ENCODE results near the gene ESRRG. TPM values are rescaled to one million over a fixed set of nuclear protein-coding genes. Genes with fewer than 3 reads are reported as not detected.

Gene ESRRG
- total RNA-seq, 1 experiment from 2014 or later: 0.44 TPM

DNA sequence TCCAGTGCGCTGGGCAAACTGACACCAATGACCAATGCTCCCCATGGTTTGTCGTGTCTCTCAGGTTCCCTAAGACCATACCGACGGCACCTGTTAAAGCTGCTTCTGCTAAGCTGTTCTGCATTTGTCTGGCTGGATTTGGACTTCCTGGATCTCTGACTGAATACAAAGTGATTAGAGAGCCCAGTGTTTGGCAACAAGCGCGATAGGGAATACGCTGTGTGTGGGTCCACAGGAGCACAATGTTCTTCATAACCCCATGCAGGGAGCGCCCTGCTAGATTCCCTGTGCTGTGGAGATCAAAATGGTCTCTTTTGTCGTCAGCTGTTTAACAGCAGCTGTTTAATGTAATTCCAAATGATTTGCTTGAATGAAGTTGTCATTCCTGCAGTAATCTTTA is 26.0 kb upstream of the ESRRG start:
- WGBS (ENCODE audit: extremely low coverage, insufficient read length, low lambda C conversion rate): no CpG with 5 or more reads among the region's 9 CpGs
- Histone ChIP-seq H3T11ph (ENCODE audit: low read length) (no peak overlapping the region), H2BK15ac (ENCODE audit: low read depth, low read length) (no peak overlapping the region), H3K23me2 (ENCODE audit: insufficient read length, low read depth, low read length, poor library complexity, severe bottlenecking) (no peaks in the 10 kb centered on the region), H2BK12ac (ENCODE audit: insufficient read length, low read depth, low read length) (no peak overlapping the region), H3K56ac (ENCODE audit: insufficient read length, low read depth, low read length) (no peak overlapping the region), H3K4me1 (ENCODE audit: insufficient read depth, low read length) (no peaks in the 10 kb centered on the region), H2BK20ac (ENCODE audit: low read depth, low read length, poor library complexity, severe bottlenecking) (no peak overlapping the region), H3K4me2 (ENCODE audit: insufficient read depth, insufficient read length, low read length) (no peak overlapping the region), H2BK5ac (ENCODE audit: insufficient read length, low read length) (no peak overlapping the region), H2AFZ (ENCODE audit: low read length) (no peak overlapping the region), H4K8ac (replicated peaks; ENCODE audit: insufficient read length, low read depth, low read length) (no peak overlapping the region), H3K79me1 (ENCODE audit: insufficient read depth, low read depth, low read length, poor library complexity, severe bottlenecking) (no peaks in the 10 kb centered on the region), H2AK5ac (ENCODE audit: insufficient read length, low read length) (no peak overlapping the region), H4K20me1 (ENCODE audit: control insufficient read depth, insufficient read depth, insufficient read length) (no peaks in the 10 kb centered on the region), H3K4ac (ENCODE audit: low read depth, low read length) (no peak overlapping the region), H2BK120ac (ENCODE audit: low read depth, low read length, poor library complexity, severe bottlenecking) (no peak overlapping the region), H4K5ac (ENCODE audit: insufficient read length, low read depth, low read length) (no peak overlapping the region), H3K79me2 (ENCODE audit: insufficient read depth, low read length) (no peaks in the 10 kb centered on the region), H3K27me3 (ENCODE audit: insufficient read depth, low read length) (no peaks in the 10 kb centered on the region), H3K9me3 (ENCODE audit: control insufficient read depth, low read depth, low read length) (no peaks in the 10 kb centered on the region), H3K18ac (ENCODE audit: insufficient read length, low read depth, low read length) (no peak overlapping the region), H3K14ac (ENCODE audit: insufficient read depth, low read length) (no peak overlapping the region), H3K27ac (ENCODE audit: insufficient read length, low read depth, low read length) (no peak overlapping the region), H3K23ac (ENCODE audit: insufficient read length, low read depth, low read length) (no peak overlapping the region), H4K91ac (ENCODE audit: insufficient read length, low read depth, low read length) (no peak overlapping the region), H3K9ac (ENCODE audit: extremely low read depth, insufficient read length, low read length) (no peak overlapping the region)
- Mint-ChIP-seq H3K27ac (0 out of 7 replicates have a peak overlapping the region, but pooled peaks of 1 of the 3 experiments have one; percentile 40), H3K9me3 (no peaks in the 10 kb centered on the region), H3K4me3 (no peak overlapping the region), H3K4me1 (peaks cover 3% of the 10 kb centered on the region in 2 experiments; a peak in 2 of 4 replicates), H3K27me3 (ENCODE audit: low read depth) (no peaks in the 10 kb centered on the region; the same call in 1 of the 2 replicates), H3K36me3 (ENCODE audit: insufficient read depth in 1 of 3, low read depth in 3 of 3) (no peaks in the 10 kb centered on the region)
- TF ChIP-seq, protein P1, sequence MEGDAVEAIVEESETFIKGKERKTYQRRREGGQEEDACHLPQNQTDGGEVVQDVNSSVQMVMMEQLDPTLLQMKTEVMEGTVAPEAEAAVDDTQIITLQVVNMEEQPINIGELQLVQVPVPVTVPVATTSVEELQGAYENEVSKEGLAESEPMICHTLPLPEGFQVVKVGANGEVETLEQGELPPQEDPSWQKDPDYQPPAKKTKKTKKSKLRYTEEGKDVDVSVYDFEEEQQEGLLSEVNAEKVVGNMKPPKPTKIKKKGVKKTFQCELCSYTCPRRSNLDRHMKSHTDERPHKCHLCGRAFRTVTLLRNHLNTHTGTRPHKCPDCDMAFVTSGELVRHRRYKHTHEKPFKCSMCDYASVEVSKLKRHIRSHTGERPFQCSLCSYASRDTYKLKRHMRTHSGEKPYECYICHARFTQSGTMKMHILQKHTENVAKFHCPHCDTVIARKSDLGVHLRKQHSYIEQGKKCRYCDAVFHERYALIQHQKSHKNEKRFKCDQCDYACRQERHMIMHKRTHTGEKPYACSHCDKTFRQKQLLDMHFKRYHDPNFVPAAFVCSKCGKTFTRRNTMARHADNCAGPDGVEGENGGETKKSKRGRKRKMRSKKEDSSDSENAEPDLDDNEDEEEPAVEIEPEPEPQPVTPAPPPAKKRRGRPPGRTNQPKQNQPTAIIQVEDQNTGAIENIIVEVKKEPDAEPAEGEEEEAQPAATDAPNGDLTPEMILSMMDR (conservative IDR thresholded peaks at IDR 0.05): no peak
- DNase-seq: no peak

Data from H9 (cell line).